GM12874 (cell line): ENCODE data around the gene ZC3H8.
A peak's percentile ranks its signal among the peaks of the same experiment; 100 is the strongest.

ENCODE experiments used
- TF ChIP-seq, protein P1 (sequence below): IDR thresholded peaks from 2 replicates; pipeline ENCODE4 v1.5.1; 2011; ENCODE audit warnings: low read depth, mild to moderate bottlenecking, control low read depth, low read length, moderate library complexity; ENCODE audit not compliant: insufficient read depth

ZC3H8 gene

DNA sequence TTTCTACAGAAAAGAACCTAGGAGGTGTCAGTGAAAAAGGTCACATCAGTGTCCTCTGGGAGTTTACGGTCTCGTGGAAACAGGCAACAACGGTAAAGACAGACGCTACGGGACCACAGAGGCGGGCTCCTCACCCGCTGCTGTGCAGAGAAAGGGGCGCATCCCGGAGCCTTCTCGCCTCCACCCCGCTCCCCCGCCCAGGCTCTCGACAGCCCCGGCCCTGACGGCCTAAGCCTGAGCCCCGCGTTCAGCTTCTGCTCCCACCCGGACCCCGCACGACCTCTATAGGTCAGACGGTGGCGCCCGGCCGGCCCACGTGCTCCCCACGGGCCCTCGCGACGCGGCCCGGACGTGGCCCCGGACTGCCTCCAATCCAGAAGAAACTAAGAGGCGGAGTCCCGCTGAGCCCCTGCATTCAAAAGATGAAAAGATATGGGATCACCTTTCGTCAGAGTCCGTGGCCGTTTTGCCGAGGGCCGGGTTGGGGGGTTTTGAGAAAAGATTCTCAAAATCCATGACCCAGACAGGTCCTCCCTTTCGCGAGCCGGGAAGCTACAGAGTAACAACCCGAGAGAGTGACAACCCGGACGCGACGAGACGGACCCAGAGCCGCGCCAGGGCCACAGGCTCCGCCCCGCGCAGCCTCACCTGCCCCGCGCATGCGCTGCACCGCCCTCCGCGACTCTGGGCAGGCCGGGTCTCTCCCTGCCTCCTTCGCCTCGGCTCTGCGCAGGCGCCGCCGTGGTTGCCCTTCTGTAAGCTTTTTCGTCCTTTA lies at the start of gene ZC3H8:
TSS of gene ZC3H8 (minus strand) at position 577 of the 775 bp plus-strand sequence. CDS start at position 516, 61 bp downstream.
- TF ChIP-seq, protein P1, sequence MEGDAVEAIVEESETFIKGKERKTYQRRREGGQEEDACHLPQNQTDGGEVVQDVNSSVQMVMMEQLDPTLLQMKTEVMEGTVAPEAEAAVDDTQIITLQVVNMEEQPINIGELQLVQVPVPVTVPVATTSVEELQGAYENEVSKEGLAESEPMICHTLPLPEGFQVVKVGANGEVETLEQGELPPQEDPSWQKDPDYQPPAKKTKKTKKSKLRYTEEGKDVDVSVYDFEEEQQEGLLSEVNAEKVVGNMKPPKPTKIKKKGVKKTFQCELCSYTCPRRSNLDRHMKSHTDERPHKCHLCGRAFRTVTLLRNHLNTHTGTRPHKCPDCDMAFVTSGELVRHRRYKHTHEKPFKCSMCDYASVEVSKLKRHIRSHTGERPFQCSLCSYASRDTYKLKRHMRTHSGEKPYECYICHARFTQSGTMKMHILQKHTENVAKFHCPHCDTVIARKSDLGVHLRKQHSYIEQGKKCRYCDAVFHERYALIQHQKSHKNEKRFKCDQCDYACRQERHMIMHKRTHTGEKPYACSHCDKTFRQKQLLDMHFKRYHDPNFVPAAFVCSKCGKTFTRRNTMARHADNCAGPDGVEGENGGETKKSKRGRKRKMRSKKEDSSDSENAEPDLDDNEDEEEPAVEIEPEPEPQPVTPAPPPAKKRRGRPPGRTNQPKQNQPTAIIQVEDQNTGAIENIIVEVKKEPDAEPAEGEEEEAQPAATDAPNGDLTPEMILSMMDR: 0 out of 2 replicates have a peak, but pooled peaks have one; percentile 14

DNA sequence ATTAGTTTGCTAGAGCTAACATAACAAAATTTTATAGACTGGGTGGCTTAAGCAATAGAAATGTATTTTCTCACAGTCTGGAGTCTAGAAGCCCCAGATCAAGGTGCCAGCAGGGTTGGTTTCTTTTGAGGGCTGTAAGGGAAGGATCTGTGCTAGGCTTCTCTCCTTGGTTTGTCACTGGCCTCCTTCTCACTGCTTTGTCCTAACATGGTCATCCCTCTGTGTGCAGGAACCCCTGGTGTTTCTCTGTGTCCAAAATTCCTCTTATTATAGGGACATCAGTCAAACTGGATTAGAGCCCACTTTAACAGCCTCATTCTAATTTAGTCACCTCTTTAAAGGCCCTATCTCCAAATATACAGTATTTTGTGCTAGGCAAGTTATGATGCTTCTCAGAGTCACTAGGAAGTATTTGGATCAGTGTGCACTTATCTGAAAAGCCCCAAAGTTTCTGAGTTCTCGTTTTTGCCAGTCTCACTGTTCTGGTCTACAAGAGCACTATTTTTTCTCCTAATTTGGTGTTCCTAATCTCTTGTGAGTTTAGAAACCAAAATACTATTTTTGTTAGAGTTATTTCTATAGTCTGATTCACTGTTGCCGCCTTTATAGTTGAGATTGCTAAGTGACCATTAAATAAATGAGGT lies 49.6 kb upstream of the ZC3H8 start:
- TF ChIP-seq, protein P1: no peak

GRCh38 chr2:112301973-112302372 lies 47.1 kb upstream of the ZC3H8 start:
- TF ChIP-seq, protein P1: no peak

DNA sequence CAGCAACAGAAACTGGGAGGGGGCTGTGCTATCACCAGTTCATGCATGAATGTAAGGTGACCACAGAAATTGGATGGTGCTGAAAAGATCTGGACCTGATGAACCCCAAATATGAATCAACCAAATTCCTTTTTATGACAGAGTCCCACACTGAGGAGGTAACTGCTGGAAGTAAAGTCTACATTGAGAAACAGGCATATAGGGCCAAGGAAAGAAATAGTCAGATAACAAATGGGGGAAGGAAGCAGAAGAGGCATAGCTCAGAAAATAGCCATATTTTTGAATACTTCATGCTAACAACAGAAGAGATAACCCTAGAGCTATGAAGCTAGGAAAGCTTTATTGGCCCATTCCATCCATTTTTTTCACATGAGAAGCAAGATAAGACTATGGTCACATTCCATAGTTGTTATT lies 46.3 kb upstream of the ZC3H8 start:
- TF ChIP-seq, protein P1: no peak

DNA sequence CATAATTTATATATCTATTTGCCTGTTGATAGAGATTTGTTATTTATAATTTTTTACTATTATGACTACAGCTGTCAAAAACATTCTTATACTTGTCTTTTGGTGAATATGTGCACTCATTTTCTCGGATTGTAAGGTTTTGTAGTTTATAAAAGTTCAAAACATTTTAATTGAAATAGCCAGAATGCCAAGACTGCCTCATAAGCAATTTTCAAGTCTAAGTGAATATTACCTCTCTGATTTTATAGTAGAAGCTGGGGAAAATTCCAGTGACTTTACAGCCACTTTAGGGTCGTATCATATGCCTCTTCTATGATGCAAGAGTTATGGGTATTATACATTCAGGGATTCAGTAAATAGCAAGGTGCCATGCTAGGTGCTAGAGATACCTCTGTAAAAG lies 41.6 kb upstream of the ZC3H8 start:
- TF ChIP-seq, protein P1: no peak

GRCh38 chr2:112295407-112296078 lies 40.7 kb upstream of the ZC3H8 start:
- TF ChIP-seq, protein P1: no peak
